RWPE1 (cell line): ENCODE results near the gene NR3C1.

Source experiments
- CTCF ChIA-PET: fragments of 350-600 bp; sonication (Branson Sonifier 250); formaldehyde crosslinking; extraction: SDS; loops from one replicate; lab custom pipeline; 2021; lab: Yijun Ruan, JAX
- POLR2A ChIA-PET: fragments of 400-600 bp; formaldehyde crosslinking; extraction: SDS; loops from one replicate; lab custom pipeline; 2020; ENCODE audit warnings: antibody characterized with exemption; ENCODE audit not compliant: low non-redundant PET; lab: Yijun Ruan, JAX
- DNase-seq: peaks from one replicate; pipeline ENCODE4 v3.0.0; 2012; ENCODE audit warnings: low spot score
- H3K27ac ChIP-seq: fragments of 450-650 bp; 2 replicates; pipeline ENCODE4 v1.5.1; 2017
- CTCF ChIP-seq: fragments of 450-650 bp; conservative IDR thresholded peaks from 2 replicates; pipeline ENCODE4 v1.5.1; 2017; ENCODE audit warnings: low read depth, mild to moderate bottlenecking

Gene NR3C1

GRCh38 chr5:143405063-143405848, 1.8 kb upstream of the NR3C1 start:
- POLR2A ChIA-PET: interaction anchor here (0.5 to 0.7 kb wide), 2 partner anchors 157 to 172 kb away, joined by 3 read pairs; no protein-coding TSS in a partner anchor
- H3K27ac ChIP-seq: peak overlapping the region; percentile 100
- CTCF ChIA-PET: interaction anchor here (0.5 to 2.3 kb wide), 7 partner anchors 133 to 446 kb away, joined by 3 to 14 read pairs (median 4); no protein-coding TSS in a partner anchor
- TF ChIP-seq CTCF: peak; percentile 35; the same call in 1 of the 2 replicates
- peak; percentile 66 for DNase-seq

GRCh38 chr5:143404416-143405062, 1.1 kb upstream of the NR3C1 start:
- ChIA-PET CTCF (interaction anchor here (0.6 to 2.3 kb wide), 19 partner anchors 32 to 1688 kb away, joined by 3 to 14 read pairs (median 3); no protein-coding TSS in a partner anchor), POLR2A (interaction anchor here (0.5 to 0.7 kb wide), 5 partner anchors 156 to 423 kb away, joined by 3 to 7 read pairs (median 3); no protein-coding TSS in a partner anchor)
- H3K27ac ChIP-seq: peak overlapping the region; percentile 100
- TF ChIP-seq CTCF: no peak
- DNase-seq: peak; percentile 89

GRCh38 chr5:143403334-143403592, 223 bp downstream of the NR3C1 start:
- peak overlapping the region; percentile 100 for H3K27ac ChIP-seq
- DNase-seq: no peak
- TF ChIP-seq CTCF: no peak
- CTCF ChIA-PET: interaction anchor here (0.6 to 2.3 kb wide), 16 partner anchors 24 to 739 kb away, joined by 3 to 14 read pairs (median 4); no protein-coding TSS in a partner anchor
- POLR2A ChIA-PET: interaction anchor here (1.3 kb wide), 1 partner anchor 358 kb away, joined by 4 read pairs; no protein-coding TSS in a partner anchor

- TF ChIP-seq CTCF: no peak
- CTCF ChIA-PET: interaction anchor here (0.6 to 2.3 kb wide), 13 partner anchors 23 to 740 kb away, joined by 3 to 14 read pairs (median 4); no protein-coding TSS in a partner anchor
- peak; percentile 50 for DNase-seq
- POLR2A ChIA-PET: interaction anchor here (1.3 kb wide), 1 partner anchor 358 kb away, joined by 4 read pairs; no protein-coding TSS in a partner anchor
- H3K27ac ChIP-seq: peak overlapping the region; percentile 100
Measured at GRCh38 chr5:143402553-143403333, 743 bp downstream of the NR3C1 start.

GRCh38 chr5:143402017-143402552, 1.4 kb downstream of the NR3C1 start:
- CTCF ChIA-PET: interaction anchor here (0.5 to 1.5 kb wide), 3 partner anchors 58 to 177 kb away, joined by 3 to 4 read pairs (median 3); no protein-coding TSS in a partner anchor

More at GRCh38 chr5:143402017-143402552, 1.4 kb downstream of the NR3C1 start:
- peak overlapping the region; percentile 100 for H3K27ac ChIP-seq
- no peak for TF ChIP-seq CTCF
- DNase-seq: peak; percentile 14
- POLR2A ChIA-PET: no interaction called here
